Measurements from ENCODE around the gene SRGAP1.

DNA sequence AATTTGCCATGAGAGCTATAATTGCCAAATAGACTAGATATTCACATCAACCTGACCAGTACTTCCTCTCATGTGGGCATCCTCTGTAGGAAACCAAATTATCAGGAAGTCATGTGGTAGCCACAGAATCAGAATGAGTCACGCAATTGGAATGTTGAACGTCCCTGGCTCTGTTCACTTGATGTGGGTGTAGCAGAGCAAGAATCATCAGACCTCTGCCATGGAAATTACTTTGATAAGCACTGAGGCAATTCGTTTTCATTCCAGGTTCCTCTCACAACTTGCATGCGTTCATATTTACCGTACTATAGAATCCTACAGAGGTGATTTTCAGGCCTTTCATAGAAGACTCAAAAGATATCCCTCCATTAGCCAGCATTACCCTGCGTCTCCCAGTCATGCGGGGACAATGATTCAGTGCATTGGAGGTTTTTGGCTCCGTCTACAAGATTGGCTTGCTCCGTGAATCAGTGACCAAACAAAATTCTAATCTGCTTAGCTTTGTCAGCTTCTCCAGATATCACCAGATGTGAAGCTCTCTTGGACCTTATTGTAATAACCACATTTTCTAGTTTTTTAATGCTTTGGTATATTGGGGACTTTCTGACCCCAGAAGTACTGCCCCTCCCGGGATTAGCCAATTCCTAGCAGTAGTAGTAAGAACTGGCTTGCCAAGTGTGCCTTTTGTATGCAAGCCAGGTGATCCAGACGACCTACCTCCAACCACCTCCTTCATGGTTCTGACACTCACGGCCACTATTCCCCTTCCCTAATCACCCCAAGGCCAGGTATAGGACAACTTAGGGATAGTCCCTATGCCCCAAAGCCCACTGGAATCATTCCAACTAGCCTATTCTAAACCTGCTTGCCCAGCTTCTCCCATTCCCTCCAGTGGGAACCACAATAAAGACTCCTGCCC, 244.2 kb downstream of the SRGAP1 start:
- TF ChIP-seq EP300 (IDR thresholded peaks at IDR 0.05; ENCODE audit: borderline replicate concordance in 1 of 2, low read depth in 2 of 2, low read length in 2 of 2) (no peak), EZH2 (IDR thresholded peaks at IDR 0.05; ENCODE audit: low read depth, low read length, severe bottlenecking) (no peak), EGR1 (IDR thresholded peaks at IDR 0.05; ENCODE audit: borderline replicate concordance, low read depth, low read length) (no peak), TCF12 (IDR thresholded peaks at IDR 0.05; ENCODE audit: low read depth, low read length) (no peak)
- TF ChIP-seq, protein P1, sequence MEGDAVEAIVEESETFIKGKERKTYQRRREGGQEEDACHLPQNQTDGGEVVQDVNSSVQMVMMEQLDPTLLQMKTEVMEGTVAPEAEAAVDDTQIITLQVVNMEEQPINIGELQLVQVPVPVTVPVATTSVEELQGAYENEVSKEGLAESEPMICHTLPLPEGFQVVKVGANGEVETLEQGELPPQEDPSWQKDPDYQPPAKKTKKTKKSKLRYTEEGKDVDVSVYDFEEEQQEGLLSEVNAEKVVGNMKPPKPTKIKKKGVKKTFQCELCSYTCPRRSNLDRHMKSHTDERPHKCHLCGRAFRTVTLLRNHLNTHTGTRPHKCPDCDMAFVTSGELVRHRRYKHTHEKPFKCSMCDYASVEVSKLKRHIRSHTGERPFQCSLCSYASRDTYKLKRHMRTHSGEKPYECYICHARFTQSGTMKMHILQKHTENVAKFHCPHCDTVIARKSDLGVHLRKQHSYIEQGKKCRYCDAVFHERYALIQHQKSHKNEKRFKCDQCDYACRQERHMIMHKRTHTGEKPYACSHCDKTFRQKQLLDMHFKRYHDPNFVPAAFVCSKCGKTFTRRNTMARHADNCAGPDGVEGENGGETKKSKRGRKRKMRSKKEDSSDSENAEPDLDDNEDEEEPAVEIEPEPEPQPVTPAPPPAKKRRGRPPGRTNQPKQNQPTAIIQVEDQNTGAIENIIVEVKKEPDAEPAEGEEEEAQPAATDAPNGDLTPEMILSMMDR (IDR thresholded peaks at IDR 0.05; ENCODE audit: control extremely low read depth in 1 of 3, insufficient read depth in 1 of 3, low read depth in 1 of 3, low read length in 3 of 3), result no peak
- TF ChIP-seq, protein P2, sequence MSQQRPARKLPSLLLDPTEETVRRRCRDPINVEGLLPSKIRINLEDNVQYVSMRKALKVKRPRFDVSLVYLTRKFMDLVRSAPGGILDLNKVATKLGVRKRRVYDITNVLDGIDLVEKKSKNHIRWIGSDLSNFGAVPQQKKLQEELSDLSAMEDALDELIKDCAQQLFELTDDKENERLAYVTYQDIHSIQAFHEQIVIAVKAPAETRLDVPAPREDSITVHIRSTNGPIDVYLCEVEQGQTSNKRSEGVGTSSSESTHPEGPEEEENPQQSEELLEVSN (IDR thresholded peaks at IDR 0.05), result no peak
- TF ChIP-seq, protein P3, sequence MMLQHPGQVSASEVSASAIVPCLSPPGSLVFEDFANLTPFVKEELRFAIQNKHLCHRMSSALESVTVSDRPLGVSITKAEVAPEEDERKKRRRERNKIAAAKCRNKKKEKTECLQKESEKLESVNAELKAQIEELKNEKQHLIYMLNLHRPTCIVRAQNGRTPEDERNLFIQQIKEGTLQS (IDR thresholded peaks at IDR 0.05; ENCODE audit: insufficient read depth, low read depth, low read length), result no peak
- TF ChIP-seq, protein P4, sequence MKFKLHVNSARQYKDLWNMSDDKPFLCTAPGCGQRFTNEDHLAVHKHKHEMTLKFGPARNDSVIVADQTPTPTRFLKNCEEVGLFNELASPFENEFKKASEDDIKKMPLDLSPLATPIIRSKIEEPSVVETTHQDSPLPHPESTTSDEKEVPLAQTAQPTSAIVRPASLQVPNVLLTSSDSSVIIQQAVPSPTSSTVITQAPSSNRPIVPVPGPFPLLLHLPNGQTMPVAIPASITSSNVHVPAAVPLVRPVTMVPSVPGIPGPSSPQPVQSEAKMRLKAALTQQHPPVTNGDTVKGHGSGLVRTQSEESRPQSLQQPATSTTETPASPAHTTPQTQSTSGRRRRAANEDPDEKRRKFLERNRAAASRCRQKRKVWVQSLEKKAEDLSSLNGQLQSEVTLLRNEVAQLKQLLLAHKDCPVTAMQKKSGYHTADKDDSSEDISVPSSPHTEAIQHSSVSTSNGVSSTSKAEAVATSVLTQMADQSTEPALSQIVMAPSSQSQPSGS (IDR thresholded peaks at IDR 0.05; ENCODE audit: low read length), result no peak
